Activated B cell treated with CpG ODN at 0.5 μM for 24 hours (primary cell): ENCODE results near the gene ANGPTL1. TPM values are rescaled to one million over a fixed set of nuclear protein-coding genes. Genes with fewer than 3 reads are reported as not detected.
"Not testable (repeated sequence)": the region's sequence is repeated elsewhere in the genome, so short reads cannot be mapped to it uniquely, and the experiment has no call there.

ENCODE experiments used
- ATAC-seq: fragments of 200-7000 bp; cut with Tn5 transposase; one replicate; pipeline ENCODE4 v1.10.0; 2021; ENCODE audit warnings: low read depth, mild to moderate bottlenecking, moderate library complexity
- CTCF ChIA-PET: fragments of 350-600 bp; sonication (Branson Sonifier 250); formaldehyde crosslinking; loops from one replicate; lab custom pipeline; 2021; ENCODE audit warnings: antibody characterized with exemption; lab: Charles Lee
- POLR2A ChIA-PET: fragments of 350-600 bp; sonication (Branson Sonifier 250); formaldehyde crosslinking; loops from one replicate; lab custom pipeline; 2021; ENCODE audit warnings: antibody characterized with exemption; lab: Charles Lee
- DNase-seq: peaks from one replicate; pipeline ENCODE4 v3.0.0; 2022
- H3K27ac Mint-ChIP-seq: one replicate; pipeline ENCODE4 v1.8.0; 2020; ENCODE audit warnings: mixed read lengths
- H3K27me3 Mint-ChIP-seq: one replicate; pipeline ENCODE4 v1.8.0; 2021; ENCODE audit warnings: mixed read lengths
- H3K36me3 Mint-ChIP-seq: one replicate; pipeline ENCODE4 v1.8.0; 2021; ENCODE audit warnings: low read depth, mixed read lengths
- H3K4me1 Mint-ChIP-seq: one replicate; pipeline ENCODE4 v1.8.0; 2021; ENCODE audit warnings: mixed read lengths
- H3K4me3 Mint-ChIP-seq: one replicate; pipeline ENCODE4 v1.8.0; 2020; ENCODE audit warnings: mild to moderate bottlenecking, mixed read lengths
- H3K9me3 Mint-ChIP-seq: one replicate; pipeline ENCODE4 v1.8.0; 2020; ENCODE audit warnings: mixed read lengths
- intact Hi-C: fragments of 100-400 bp; cut with micrococcal nuclease; formaldehyde crosslinking; loops from one replicate; pipeline ENCODE4 v1.15.1; 2024
- total RNA-seq: library from RNA; stranded (reverse); gene quantifications from 2 replicates; pipeline ENCODE4 v1.2.3, GENCODE V29; 2022
- TF ChIP-seq, protein P1 (sequence below): fragments of 200-600 bp; IDR thresholded peaks from one replicate; pipeline ENCODE4 v1.8.0; 2022; ENCODE audit warnings: antibody characterized with exemption, mild to moderate bottlenecking

ANGPTL1 gene
- total RNA-seq, 1 donor from 2014 or later, result not detected

DNA sequence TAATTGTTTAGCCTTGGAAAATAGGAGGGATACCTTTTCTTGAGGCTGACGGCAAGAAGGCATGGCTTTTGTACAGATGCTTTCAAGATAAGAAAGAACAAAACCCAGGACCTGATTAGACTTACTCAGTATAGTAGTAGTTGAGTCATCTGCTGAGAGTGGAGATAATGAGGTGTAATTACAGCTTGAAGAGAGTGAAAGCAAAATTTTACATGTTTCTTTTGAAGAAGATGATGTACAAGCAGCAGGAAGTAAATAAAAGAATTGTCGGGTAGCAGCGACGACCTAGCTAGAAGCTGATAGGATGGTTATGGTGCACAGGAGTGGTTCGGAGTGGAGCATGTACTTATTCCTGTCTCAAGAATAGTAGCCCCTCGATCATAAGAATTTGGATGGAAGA, 6.6 kb downstream of the ANGPTL1 start:
- peaks cover 63% of the 10 kb centered on the region for H3K36me3 Mint-ChIP-seq
- intact Hi-C loops, result no loop called here
- CTCF ChIA-PET, result interaction anchor here (1.2 kb wide), 1 partner anchor 139 kb away, joined by 3 read pairs; no protein-coding TSS in a partner anchor
- peak overlapping the region; percentile 70 for H3K27ac Mint-ChIP-seq
- H3K4me3 Mint-ChIP-seq, result no peak overlapping the region
- POLR2A ChIA-PET, result interaction anchor here (0.6 to 1.3 kb wide), 3 partner anchors 12 to 33 kb away, joined by 3 read pairs; no protein-coding TSS in a partner anchor
- peaks cover 42% of the 10 kb centered on the region for H3K4me1 Mint-ChIP-seq
- no peaks in the 10 kb centered on the region for H3K27me3 Mint-ChIP-seq
- peak; percentile 18 for ATAC-seq
- no peak for DNase-seq
- TF ChIP-seq, protein P1, sequence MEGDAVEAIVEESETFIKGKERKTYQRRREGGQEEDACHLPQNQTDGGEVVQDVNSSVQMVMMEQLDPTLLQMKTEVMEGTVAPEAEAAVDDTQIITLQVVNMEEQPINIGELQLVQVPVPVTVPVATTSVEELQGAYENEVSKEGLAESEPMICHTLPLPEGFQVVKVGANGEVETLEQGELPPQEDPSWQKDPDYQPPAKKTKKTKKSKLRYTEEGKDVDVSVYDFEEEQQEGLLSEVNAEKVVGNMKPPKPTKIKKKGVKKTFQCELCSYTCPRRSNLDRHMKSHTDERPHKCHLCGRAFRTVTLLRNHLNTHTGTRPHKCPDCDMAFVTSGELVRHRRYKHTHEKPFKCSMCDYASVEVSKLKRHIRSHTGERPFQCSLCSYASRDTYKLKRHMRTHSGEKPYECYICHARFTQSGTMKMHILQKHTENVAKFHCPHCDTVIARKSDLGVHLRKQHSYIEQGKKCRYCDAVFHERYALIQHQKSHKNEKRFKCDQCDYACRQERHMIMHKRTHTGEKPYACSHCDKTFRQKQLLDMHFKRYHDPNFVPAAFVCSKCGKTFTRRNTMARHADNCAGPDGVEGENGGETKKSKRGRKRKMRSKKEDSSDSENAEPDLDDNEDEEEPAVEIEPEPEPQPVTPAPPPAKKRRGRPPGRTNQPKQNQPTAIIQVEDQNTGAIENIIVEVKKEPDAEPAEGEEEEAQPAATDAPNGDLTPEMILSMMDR, result no peak
- H3K9me3 Mint-ChIP-seq, result no peaks in the 10 kb centered on the region

DNA sequence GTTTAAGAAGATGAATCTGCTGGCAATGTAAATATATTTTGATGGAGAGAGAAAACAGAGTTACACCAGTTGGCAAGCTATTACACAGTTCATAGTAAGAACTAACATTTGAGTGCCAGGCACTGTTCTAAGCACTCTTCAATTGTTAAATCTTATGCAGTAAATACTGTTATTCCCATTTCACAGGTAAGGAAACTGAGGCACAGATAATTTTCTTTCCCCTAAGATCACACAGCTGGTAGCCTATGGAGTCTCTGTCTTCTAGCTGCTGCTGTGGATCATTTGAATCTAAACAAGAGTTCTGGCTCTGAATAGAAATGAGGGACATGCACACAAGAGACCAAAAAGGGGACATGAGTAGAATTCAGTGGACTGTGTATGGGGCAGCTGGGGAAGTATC, 8.0 kb downstream of the ANGPTL1 start:
- H3K27ac Mint-ChIP-seq, result peak overlapping the region; percentile 69
- H3K4me1 Mint-ChIP-seq, result peaks cover 42% of the 10 kb centered on the region
- no peak overlapping the region for H3K4me3 Mint-ChIP-seq
- H3K9me3 Mint-ChIP-seq, result no peaks in the 10 kb centered on the region
- intact Hi-C loops, result no loop called here
- H3K36me3 Mint-ChIP-seq, result peaks cover 68% of the 10 kb centered on the region
- no peaks in the 10 kb centered on the region for H3K27me3 Mint-ChIP-seq
- DNase-seq, result no peak
- POLR2A ChIA-PET, result interaction anchor here (0.5 to 1.3 kb wide), 3 partner anchors 11 to 320 kb away, joined by 3 to 4 read pairs (median 4); no protein-coding TSS in a partner anchor
- CTCF ChIA-PET, result interaction anchor here (1.0 kb wide), 1 partner anchor 140 kb away, joined by 3 read pairs; no protein-coding TSS in a partner anchor
- TF ChIP-seq, protein P1, result no peak
- no peak for ATAC-seq

DNA sequence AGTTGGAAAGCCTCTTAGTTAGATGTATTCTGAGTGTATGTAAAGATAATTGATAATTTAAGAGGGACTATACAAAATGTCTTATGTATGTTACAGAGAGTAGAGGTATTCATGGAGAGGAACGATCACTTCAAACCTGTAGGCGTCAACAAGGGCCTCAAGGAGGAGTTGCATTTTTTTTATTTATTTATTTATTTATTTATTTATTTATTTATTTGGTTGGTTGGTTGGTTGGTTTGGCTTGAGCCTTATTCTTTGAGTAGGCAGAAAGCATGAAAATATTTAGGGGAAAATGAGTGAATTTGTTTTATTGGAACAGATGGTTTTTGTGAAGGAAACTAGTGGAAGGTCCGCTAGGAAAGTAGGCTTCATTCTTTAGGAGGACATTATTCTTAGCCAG, 8.5 kb downstream of the ANGPTL1 start:
- ATAC-seq, result no peak
- ChIA-PET CTCF (interaction anchor here (1.0 kb wide), 1 partner anchor 140 kb away, joined by 3 read pairs; no protein-coding TSS in a partner anchor), POLR2A (interaction anchor here (1.0 kb wide), 1 partner anchor 320 kb away, joined by 4 read pairs; no protein-coding TSS in a partner anchor)

DNA sequence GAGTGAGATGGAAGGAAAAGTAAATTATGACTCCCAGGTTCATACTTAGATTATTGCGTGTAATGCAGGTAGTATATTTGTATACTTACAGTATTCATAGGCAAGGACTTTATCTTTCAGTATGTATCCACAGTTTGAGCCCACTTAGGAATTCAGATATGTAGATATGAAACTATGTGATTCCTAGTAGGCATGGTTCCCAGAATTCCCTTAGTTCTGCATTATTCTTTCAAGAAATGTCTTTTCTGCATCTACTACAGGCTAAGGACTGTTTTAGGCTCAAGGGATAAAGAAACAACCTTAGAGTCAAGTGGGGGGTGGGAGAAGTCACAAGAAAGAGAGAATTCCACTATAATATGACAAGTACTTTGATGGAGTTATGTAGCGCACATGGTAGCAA, 13.8 kb downstream of the ANGPTL1 start:
- POLR2A ChIA-PET, result no interaction called here
- CTCF ChIA-PET, result no interaction called here

More for the DNA sequence above, 8.5 kb downstream of the ANGPTL1 start:
- H3K27ac Mint-ChIP-seq, result peak overlapping the region; percentile 69
- H3K27me3 Mint-ChIP-seq, result no peaks in the 10 kb centered on the region
- no peaks in the 10 kb centered on the region for H3K9me3 Mint-ChIP-seq
- intact Hi-C loops, result no loop called here
- TF ChIP-seq, protein P1, result no peak
- DNase-seq, result no peak
- peaks cover 64% of the 10 kb centered on the region for H3K36me3 Mint-ChIP-seq
- H3K4me1 Mint-ChIP-seq, result peaks cover 37% of the 10 kb centered on the region
- no peak overlapping the region for H3K4me3 Mint-ChIP-seq

DNA sequence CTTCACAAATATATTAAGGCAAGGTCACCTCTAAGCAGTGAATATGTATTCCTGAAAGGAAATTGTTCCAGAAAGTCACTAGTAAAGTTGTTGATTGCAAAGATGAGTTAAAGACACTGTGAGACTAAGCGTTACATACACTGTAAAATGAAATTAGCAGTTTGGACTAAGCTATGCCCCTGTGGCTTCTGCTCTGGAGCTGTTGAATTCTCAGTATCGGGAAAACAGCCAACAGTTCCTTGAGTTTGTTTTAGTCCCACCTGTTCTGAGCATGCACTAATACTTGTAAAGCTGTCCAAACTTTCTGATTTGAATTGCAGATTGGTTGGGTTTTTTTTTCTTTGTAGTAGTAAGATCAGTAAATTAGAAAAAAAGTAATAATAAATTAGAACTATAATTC, 21.0 kb downstream of the ANGPTL1 start:
- H3K4me3 Mint-ChIP-seq, result no peak overlapping the region
- intact Hi-C loops, result loop anchor here (5.0 kb wide), 1 partner anchor 38 kb away; no protein-coding TSS in a partner anchor

More for the DNA sequence above, 13.8 kb downstream of the ANGPTL1 start:
- no peaks in the 10 kb centered on the region for H3K4me1 Mint-ChIP-seq
- intact Hi-C loops, result loop anchor here (5.0 kb wide), 1 partner anchor 45 kb away; no protein-coding TSS in a partner anchor
- H3K27me3 Mint-ChIP-seq, result no peaks in the 10 kb centered on the region
- peak overlapping the region; percentile 12 for H3K27ac Mint-ChIP-seq
- H3K4me3 Mint-ChIP-seq, result no peak overlapping the region
- H3K36me3 Mint-ChIP-seq, result peaks cover 55% of the 10 kb centered on the region
- TF ChIP-seq, protein P1, result no peak
- DNase-seq, result no peak
- H3K9me3 Mint-ChIP-seq, result no peaks in the 10 kb centered on the region
- no peak for ATAC-seq

DNA sequence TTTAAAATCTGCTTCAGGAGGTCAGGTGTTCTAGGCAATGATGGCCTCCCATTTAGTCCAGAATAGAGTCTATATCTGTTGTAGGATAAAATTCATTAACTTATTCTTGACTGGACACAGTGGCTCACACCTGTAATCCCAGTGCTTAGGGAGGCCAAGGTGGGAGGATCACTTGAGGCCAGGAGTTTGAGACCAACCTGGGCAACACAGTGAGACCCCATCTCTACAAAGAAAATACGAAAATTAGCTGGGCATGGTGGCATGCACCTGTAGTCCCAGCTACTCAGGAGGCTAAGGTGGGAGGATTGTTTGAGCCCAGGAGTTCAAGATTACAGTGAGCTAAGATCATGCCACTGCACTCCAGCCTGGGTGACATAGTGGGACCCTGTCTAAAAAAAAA, 23.0 kb downstream of the ANGPTL1 start:
- ATAC-seq, DNase-seq, H3K27me3 Mint-ChIP-seq, H3K9me3 Mint-ChIP-seq, H3K4me3 Mint-ChIP-seq, H3K4me1 Mint-ChIP-seq, CTCF ChIA-PET: not testable (repeated sequence)
- POLR2A ChIA-PET, result interaction anchor here (1.4 kb wide), 1 partner anchor 13 kb away, joined by 5 read pairs; no protein-coding TSS in a partner anchor
- intact Hi-C loops, result loop anchor here (5.0 kb wide), 1 partner anchor 36 kb away; no protein-coding TSS in a partner anchor
- Mint-ChIP-seq H3K36me3 (peaks cover 68% of the 10 kb centered on the region), H3K27ac (peak overlapping the region; percentile 24)

More for the DNA sequence above, 21.0 kb downstream of the ANGPTL1 start:
- peaks cover 71% of the 10 kb centered on the region for H3K36me3 Mint-ChIP-seq
- CTCF ChIA-PET, result interaction anchor here (1.3 kb wide), 1 partner anchor 307 kb away, joined by 3 read pairs; no protein-coding TSS in a partner anchor
- TF ChIP-seq, protein P1, result no peak
- no peak for ATAC-seq
- H3K27me3 Mint-ChIP-seq, result no peaks in the 10 kb centered on the region
- DNase-seq, result no peak
- H3K9me3 Mint-ChIP-seq, result no peaks in the 10 kb centered on the region
- H3K27ac Mint-ChIP-seq, result peak overlapping the region; percentile 66
- no peaks in the 10 kb centered on the region for H3K4me1 Mint-ChIP-seq
- POLR2A ChIA-PET, result no interaction called here
